ENCODE data around the gene HIVEP1. TPM values are rescaled to one million over a fixed set of nuclear protein-coding genes. Genes with fewer than 3 reads are reported as not detected.
A peak's percentile ranks its signal among the peaks of the same experiment; 100 is the strongest.

Gene HIVEP1
- total and polyA plus RNA-seq, 2 of the 13 experiments (the other 11 are each of a cell fraction or from before 2014, with no cell fraction given): 7.4 to 9.9 TPM

- H3K9me3 ChIP-seq (ENCODE audit: low read length): no peaks in the 10 kb centered on the region
- H3K27ac ChIP-seq (ENCODE audit: extremely low read length, insufficient read depth, low read length): no peak overlapping the region
- no peak overlapping the region for H2AFZ ChIP-seq (ENCODE audit: low read length)
- FAIRE-seq (peak; percentile 18), ATAC-seq (no peak), DNase-seq (ENCODE audit: low spot score) (no peak)
- H3K79me2 ChIP-seq (ENCODE audit: insufficient read depth, low read length): no peaks in the 10 kb centered on the region
- no peaks in the 10 kb centered on the region for H4K20me1 ChIP-seq (ENCODE audit: insufficient read depth, low read length)
- H3K4me1 ChIP-seq (ENCODE audit: insufficient read depth, low read length): peaks cover 10% of the 10 kb centered on the region
- 35% methylated on average over 2 of the region's 2 CpGs for WGBS (ENCODE audit: low lambda C conversion rate)
- ChIA-PET POLR2A (no interaction called here), CTCF (ENCODE audit: low intra/inter-chr PET ratio, low total read pairs) (no interaction called here)
- no peaks in the 10 kb centered on the region for H3K36me3 ChIP-seq (replicated peaks in 1 of 2; ENCODE audit: control insufficient read depth in 1 of 2, insufficient read depth in 2 of 2, low read length in 2 of 2)
- intact Hi-C loops (cut with micrococcal nuclease; ENCODE audit: unreplicated experiment) (no loop called here), in situ Hi-C loops (cut with HindIII; ENCODE audit: extremely low pct_ligation_motif_present, low pct_unique_long_range_greater_than_20kb) (no loop called here)
- no TSS peak for BruUV-seq (replicated peaks)
- H3K27me3 ChIP-seq (ENCODE audit: control insufficient read depth in 1 of 2, insufficient read depth in 2 of 2, low read length in 2 of 2): no peaks in the 10 kb centered on the region
- H3K4me3 ChIP-seq (replicated peaks in 1 of 3; ENCODE audit: insufficient read depth in 1 of 3, low read depth in 2 of 3, low read length in 3 of 3): no peak overlapping the region
- H3K4me2 ChIP-seq (ENCODE audit: low read depth, low read length): no peak overlapping the region
- H3K9ac ChIP-seq (ENCODE audit: insufficient read depth, low read depth, low read length): no peak overlapping the region
- TF ChIP-seq ZNF263 (CRISPR knock-in tag; IDR thresholded peaks at IDR 0.05) (no peak), ZBTB25 (CRISPR knock-in tag; IDR thresholded peaks at IDR 0.05) (no peak)
Measured at GRCh38 chr6:11969092-11969491, 43.0 kb upstream of the HIVEP1 start.

- no TSS peak for BruUV-seq (replicated peaks)
- DNase-seq (ENCODE audit: low spot score) (no peak), FAIRE-seq (no peak), ATAC-seq (no peak)
- Histone ChIP-seq H4K20me1 (ENCODE audit: insufficient read depth, low read length) (no peaks in the 10 kb centered on the region), H3K9ac (ENCODE audit: insufficient read depth, low read depth, low read length) (no peak overlapping the region), H3K36me3 (replicated peaks in 1 of 2; ENCODE audit: control insufficient read depth in 1 of 2, insufficient read depth in 2 of 2, low read length in 2 of 2) (no peaks in the 10 kb centered on the region), H3K27me3 (ENCODE audit: control insufficient read depth in 1 of 2, insufficient read depth in 2 of 2, low read length in 2 of 2) (no peaks in the 10 kb centered on the region), H3K4me3 (replicated peaks in 1 of 3; ENCODE audit: insufficient read depth in 1 of 3, low read depth in 2 of 3, low read length in 3 of 3) (no peak overlapping the region), H3K27ac (ENCODE audit: extremely low read length, insufficient read depth, low read length) (no peak overlapping the region), H2AFZ (ENCODE audit: low read length) (no peak overlapping the region), H3K4me2 (ENCODE audit: low read depth, low read length) (no peak overlapping the region), H3K79me2 (ENCODE audit: insufficient read depth, low read length) (no peaks in the 10 kb centered on the region), H3K9me3 (ENCODE audit: low read length) (no peaks in the 10 kb centered on the region), H3K4me1 (ENCODE audit: insufficient read depth, low read length) (peaks cover 8% of the 10 kb centered on the region)
- CTCF ChIA-PET (ENCODE audit: low intra/inter-chr PET ratio, low total read pairs): no interaction called here
- WGBS (ENCODE audit: low lambda C conversion rate): 72% methylated on average over 3 of the region's 3 CpGs
- in situ Hi-C loops (cut with HindIII; ENCODE audit: extremely low pct_ligation_motif_present, low pct_unique_long_range_greater_than_20kb) (no loop called here), intact Hi-C loops (cut with micrococcal nuclease; ENCODE audit: unreplicated experiment) (no loop called here)
- TF ChIP-seq TERF1 (CRISPR knock-in tag; IDR thresholded peaks at IDR 0.05): no peak
- no peak for TF ChIP-seq ETV6 (CRISPR knock-in tag; conservative IDR thresholded peaks at IDR 0.05)
- no peak for TF ChIP-seq ZNF136 (CRISPR knock-in tag; IDR thresholded peaks at IDR 0.05; ENCODE audit: low read depth)
- no peak for TF ChIP-seq TGIF2 (CRISPR knock-in tag; IDR thresholded peaks at IDR 0.05)
- no peak for TF ChIP-seq ISL2 (CRISPR knock-in tag; IDR thresholded peaks at IDR 0.05)
- no peak for TF ChIP-seq ZBTB49 (CRISPR knock-in tag; IDR thresholded peaks at IDR 0.05; ENCODE audit: borderline replicate concordance)
- POLR2A ChIA-PET: no interaction called here
Measured at GRCh38 chr6:11970114-11970513, 42.0 kb upstream of the HIVEP1 start.

All from HepG2 (cell line).